WTC11 (cell line): ENCODE data around the gene IPCEF1. TPM values are rescaled to one million over a fixed set of nuclear protein-coding genes. Genes with fewer than 3 reads are reported as not detected.

Source experiments
- ATAC-seq: fragments of 200-7000 bp; cut with Tn5 transposase; 2 replicates; pipeline ENCODE4 v1.10.0; 2021; ENCODE audit warnings: mild to moderate bottlenecking, moderate library complexity
- CTCF ChIA-PET: fragments of 300-600 bp; sonication (Branson Sonifier 250); formaldehyde crosslinking; loops from one replicate; lab custom pipeline; 2021; ENCODE audit warnings: antibody characterized with exemption; lab: Charles Lee
- POLR2A ChIA-PET: fragments of 350-600 bp; sonication (Branson Sonifier 250); formaldehyde crosslinking; loops from one replicate; lab custom pipeline; 2021; ENCODE audit warnings: antibody characterized with exemption; lab: Charles Lee
- DNase-seq: peaks from one replicate; pipeline ENCODE4 v3.0.0; 2021; ENCODE audit warnings: low spot score
- H3K27ac Mint-ChIP-seq: 2 replicates; pipeline ENCODE4 v1.8.0; 2021; ENCODE audit warnings: mixed read lengths
- H3K27me3 Mint-ChIP-seq: 2 replicates; pipeline ENCODE4 v1.8.0; 2021; ENCODE audit warnings: low read depth, mild to moderate bottlenecking, moderate library complexity, mixed read lengths
- H3K36me3 Mint-ChIP-seq: 2 replicates; pipeline ENCODE4 v1.8.0; 2021; ENCODE audit warnings: mixed read lengths
- H3K4me1 Mint-ChIP-seq: 2 replicates; pipeline ENCODE4 v1.8.0; 2022; ENCODE audit warnings: mixed read lengths
- H3K4me3 Mint-ChIP-seq: 2 replicates; pipeline ENCODE4 v1.8.0; 2021; ENCODE audit warnings: mild to moderate bottlenecking, moderate library complexity, mixed read lengths
- H3K9me3 Mint-ChIP-seq: 2 replicates; pipeline ENCODE4 v1.8.0; 2021; ENCODE audit warnings: mixed read lengths
- ARID4B ChIP-seq: sonication (generic); formaldehyde crosslinking; IDR thresholded peaks from 2 replicates; pipeline ENCODE4 v1.8.0; 2023; ENCODE audit warnings: missing genetic modification reagents, mild to moderate bottlenecking, borderline replicate concordance
- ATF2 ChIP-seq: sonication (generic); formaldehyde crosslinking; IDR thresholded peaks from 2 replicates; pipeline ENCODE4 v1.8.1; 2022; ENCODE audit warnings: low read depth, missing genetic modification reagents, borderline replicate concordance
- CTCF ChIP-seq: fragments of 200-600 bp; IDR thresholded peaks from 2 replicates; pipeline ENCODE4 v1.8.0; 2022; ENCODE audit warnings: antibody characterized with exemption
- FOXP4 ChIP-seq: sonication (generic); formaldehyde crosslinking; IDR thresholded peaks from 2 replicates; pipeline ENCODE4 v1.8.0; 2022; ENCODE audit warnings: mild to moderate bottlenecking, missing genetic modification reagents
- GRHL2 ChIP-seq: fragments of 250-450 bp; sonication (Bioruptor Pico); IDR thresholded peaks from 2 replicates; pipeline ENCODE4 v1.8.0; 2022; ENCODE audit warnings: mild to moderate bottlenecking, moderate library complexity; ENCODE audit not compliant: insufficient replicate concordance, severe bottlenecking
- GTF2I ChIP-seq: fragments of 250-450 bp; sonication (Bioruptor Pico); conservative IDR thresholded peaks from 2 replicates; pipeline ENCODE4 v1.4.0; 2021; ENCODE audit warnings: mild to moderate bottlenecking
- IRF2 ChIP-seq: sonication (generic); formaldehyde crosslinking; IDR thresholded peaks from 2 replicates; pipeline ENCODE4 v1.8.0; 2022; ENCODE audit warnings: low read depth, missing genetic modification reagents, borderline replicate concordance
- JUN ChIP-seq: sonication (generic); formaldehyde crosslinking; IDR thresholded peaks from 2 replicates; pipeline ENCODE4 v1.8.0; 2023; ENCODE audit warnings: mild to moderate bottlenecking, missing genetic modification reagents
- NR1H2 ChIP-seq: sonication (generic); formaldehyde crosslinking; IDR thresholded peaks from 2 replicates; pipeline ENCODE4 v1.9.0; 2021; ENCODE audit warnings: mild to moderate bottlenecking, moderate library complexity, missing genetic modification reagents
- NR3C1 ChIP-seq: sonication (generic); formaldehyde crosslinking; conservative IDR thresholded peaks from 2 replicates; pipeline ENCODE4 v1.8.1; 2023; ENCODE audit warnings: low read depth, mild to moderate bottlenecking, missing genetic modification reagents
- ZNF423 ChIP-seq: fragments of 250-450 bp; sonication (Bioruptor Pico); IDR thresholded peaks from 2 replicates; pipeline ENCODE4 v2.1.2; 2022; ENCODE audit warnings: mild to moderate bottlenecking, moderate library complexity
- ZNF425 ChIP-seq: fragments of 250-450 bp; sonication (Bioruptor Pico); conservative IDR thresholded peaks from 2 replicates; pipeline ENCODE4 v1.9.0; 2021; ENCODE audit warnings: mild to moderate bottlenecking
- ZNF512 ChIP-seq: sonication (generic); formaldehyde crosslinking; IDR thresholded peaks from 2 replicates; pipeline ENCODE4 v1.8.1; 2022; ENCODE audit warnings: missing genetic modification reagents, borderline replicate concordance
- ZNF532 ChIP-seq: fragments of 250-450 bp; sonication (Bioruptor Pico); IDR thresholded peaks from 2 replicates; pipeline ENCODE4 v1.9.0; 2021; ENCODE audit warnings: mild to moderate bottlenecking, borderline replicate concordance
- ZSCAN18 ChIP-seq: fragments of 250-450 bp; sonication (Bioruptor Pico); IDR thresholded peaks from 2 replicates; pipeline ENCODE4 v2.1.2; 2022; ENCODE audit warnings: mild to moderate bottlenecking, moderate library complexity
- total RNA-seq: library from RNA; stranded (reverse); gene quantifications from 3 replicates; pipeline ENCODE4 v1.2.3, GENCODE V29; 2021

Gene IPCEF1
- total RNA-seq, 1 experiment from 2014 or later: 1.3 TPM

GRCh38 chr6:154140743-154141142, 215.9 kb downstream of the IPCEF1 start (continued):
- TF ChIP-seq FOXP4 (CRISPR knock-in tag): no peak
- TF ChIP-seq, all 79 proteins: peak for 0

GRCh38 chr6:154139892-154140291, 216.7 kb downstream of the IPCEF1 start:
- no peaks in the 10 kb centered on the region for H3K27me3 Mint-ChIP-seq
- H3K4me1 Mint-ChIP-seq: peaks cover 27% of the 10 kb centered on the region
- H3K36me3 Mint-ChIP-seq: no peaks in the 10 kb centered on the region
- no peak overlapping the region for H3K4me3 Mint-ChIP-seq
- ATAC-seq (no peak), DNase-seq (no peak)
- CTCF ChIA-PET: interaction anchor here (1.0 kb wide), 1 partner anchor 403 kb away, joined by 3 read pairs; no protein-coding TSS in a partner anchor
- POLR2A ChIA-PET: interaction anchor here (0.7 kb wide), 1 partner anchor 907 kb away, joined by 3 read pairs; no protein-coding TSS in a partner anchor
- H3K9me3 Mint-ChIP-seq: 0 out of 2 replicates have a peak, but pooled peaks cover 6% of the 10 kb centered on the region
- H3K27ac Mint-ChIP-seq: no peak overlapping the region
- TF ChIP-seq ATF2 (CRISPR knock-in tag) (no peak), IRF2 (CRISPR knock-in tag) (no peak), GRHL2 (CRISPR knock-in tag) (no peak), CTCF (no peak), ARID4B (CRISPR knock-in tag) (no peak), ZNF512 (CRISPR knock-in tag) (no peak), GTF2I (CRISPR knock-in tag) (no peak), NR1H2 (CRISPR knock-in tag) (no peak), ZNF425 (CRISPR knock-in tag) (no peak), ZSCAN18 (CRISPR knock-in tag) (no peak), ZNF423 (CRISPR knock-in tag) (no peak), NR3C1 (no peak), ZNF532 (CRISPR knock-in tag) (no peak), JUN (CRISPR knock-in tag) (no peak)
